AG09309 (cell line): ENCODE data around the gene SSBP2.

Experiments used
- DNase-seq: peaks from one replicate; pipeline ENCODE4 v3.0.0-alpha.2; 2010; ENCODE audit warnings: low read depth
- H3K4me3 ChIP-seq: 2 replicates; pipeline ENCODE4 v1.5.1; 2011; ENCODE audit warnings: mild to moderate bottlenecking, low read depth, low read length, moderate library complexity; ENCODE audit not compliant: control insufficient read depth
- CTCF ChIP-seq: IDR thresholded peaks from 2 replicates; pipeline ENCODE4 v1.5.1; 2011; ENCODE audit warnings: mild to moderate bottlenecking, low read depth, low read length, inconsistent platforms; ENCODE audit not compliant: insufficient read depth, control insufficient read depth; ENCODE audit errors: missing control alignments

Gene SSBP2

GRCh38 chr5:81700166-81700565 is 50.7 kb downstream of the SSBP2 start:
- no peak for TF ChIP-seq CTCF
- H3K4me3 ChIP-seq = no peak overlapping the region
- DNase-seq = no peak

- no peak overlapping the region for H3K4me3 ChIP-seq
- TF ChIP-seq CTCF = no peak
- no peak for DNase-seq
These were observed 52.1 kb downstream of the SSBP2 start for GRCh38 chr5:81698813-81699212.

GRCh38 chr5:81696418-81697397 is 54.2 kb downstream of the SSBP2 start:
- DNase-seq = no peak
- no peak for TF ChIP-seq CTCF
- no peak overlapping the region for H3K4me3 ChIP-seq

GRCh38 chr5:81694726-81695125 is 56.2 kb downstream of the SSBP2 start:
- DNase-seq = no peak
- TF ChIP-seq CTCF = no peak
- H3K4me3 ChIP-seq = no peak overlapping the region

- no peak for DNase-seq
- H3K4me3 ChIP-seq = no peak overlapping the region
- TF ChIP-seq CTCF = no peak
These were observed 62.7 kb downstream of the SSBP2 start for GRCh38 chr5:81688215-81688614.

GRCh38 chr5:81687292-81687691 is 63.6 kb downstream of the SSBP2 start:
- H3K4me3 ChIP-seq = no peak overlapping the region
- TF ChIP-seq CTCF = no peak
- DNase-seq = no peak
